GM18907 (cell line): ENCODE measurements around the gene PPP2R5C.

Experiments
- ATAC-seq: cut with Tn5 transposase; IDR thresholded peaks from one replicate; pipeline ENCODE4 v1.9.1; 2021; ENCODE audit warnings: mild to moderate bottlenecking, moderate library complexity; ENCODE audit not compliant: unreplicated experiment

Gene PPP2R5C

DNA sequence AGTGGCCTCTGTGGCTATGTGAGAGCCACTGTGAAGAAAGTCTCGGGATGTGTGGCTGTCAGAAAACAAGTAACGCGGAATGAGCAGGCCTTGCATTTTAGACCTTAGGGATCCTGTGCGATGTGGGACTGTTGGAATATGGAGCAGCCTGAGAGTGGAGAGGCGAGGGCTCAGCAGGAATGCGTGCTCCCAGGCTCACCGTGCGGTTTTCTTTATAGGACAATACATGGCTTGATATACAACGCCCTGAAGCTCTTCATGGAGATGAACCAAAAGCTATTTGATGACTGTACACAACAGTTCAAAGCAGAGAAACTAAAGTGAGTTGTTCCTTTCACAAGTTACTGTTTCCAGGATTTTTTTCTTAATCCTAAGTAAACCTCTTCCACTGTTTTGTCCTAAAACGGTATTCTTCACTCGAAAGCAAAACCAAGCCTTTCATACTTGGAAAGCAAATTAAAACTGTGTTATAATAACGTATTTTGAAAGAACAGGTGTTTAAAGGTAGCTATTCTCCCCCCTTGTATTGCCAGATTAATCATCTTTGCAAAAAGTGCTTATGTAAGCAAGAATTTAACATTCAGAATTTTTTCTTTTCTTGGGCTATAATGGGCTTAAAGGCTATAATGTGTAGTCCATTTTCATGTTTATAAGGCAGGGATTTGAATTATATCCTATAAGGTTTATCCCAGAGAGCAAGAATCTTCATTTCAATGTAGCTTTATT lies 148.0 kb downstream of the PPP2R5C start:
- ATAC-seq, result no peak

DNA sequence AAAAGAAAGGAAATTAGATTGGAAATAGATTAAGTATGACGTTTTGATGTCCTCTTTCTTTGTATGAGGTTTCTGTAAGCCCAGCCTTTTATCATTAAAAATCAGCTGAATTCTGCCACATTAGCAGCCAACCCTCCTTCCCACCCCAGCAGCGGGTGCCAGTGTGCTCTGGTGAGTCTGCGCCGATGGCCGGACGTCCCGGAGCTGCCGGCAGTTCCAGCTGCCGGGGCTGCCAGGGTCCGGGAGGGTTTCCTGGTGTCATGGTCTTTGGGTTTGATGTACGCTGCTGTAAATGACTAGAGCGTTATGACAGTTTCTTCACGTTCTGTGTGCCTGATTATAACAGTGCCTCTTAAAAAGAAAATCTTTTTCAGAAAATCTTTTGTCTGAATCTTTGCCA lies 151.3 kb downstream of the PPP2R5C start:
- no peak for ATAC-seq

DNA sequence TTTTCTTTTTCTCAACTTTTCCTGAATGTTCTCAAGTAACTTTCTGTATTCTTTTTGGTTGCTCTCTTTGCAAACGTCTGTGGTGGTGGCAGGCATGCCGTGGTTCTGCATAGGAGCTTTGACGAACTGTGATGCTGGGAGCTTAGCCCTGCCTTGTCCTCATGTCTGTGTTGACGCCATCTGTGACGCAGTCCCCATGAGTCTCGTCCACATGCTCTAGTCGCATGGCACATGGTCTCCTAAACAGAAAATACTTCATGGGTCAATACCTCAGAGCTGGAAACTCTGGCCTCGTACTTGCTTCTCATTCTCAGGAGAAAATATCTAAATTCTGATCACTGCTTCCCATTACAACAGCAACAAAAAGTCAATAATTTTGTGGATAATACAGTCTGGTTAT lies 152.6 kb downstream of the PPP2R5C start:
- no peak for ATAC-seq

DNA sequence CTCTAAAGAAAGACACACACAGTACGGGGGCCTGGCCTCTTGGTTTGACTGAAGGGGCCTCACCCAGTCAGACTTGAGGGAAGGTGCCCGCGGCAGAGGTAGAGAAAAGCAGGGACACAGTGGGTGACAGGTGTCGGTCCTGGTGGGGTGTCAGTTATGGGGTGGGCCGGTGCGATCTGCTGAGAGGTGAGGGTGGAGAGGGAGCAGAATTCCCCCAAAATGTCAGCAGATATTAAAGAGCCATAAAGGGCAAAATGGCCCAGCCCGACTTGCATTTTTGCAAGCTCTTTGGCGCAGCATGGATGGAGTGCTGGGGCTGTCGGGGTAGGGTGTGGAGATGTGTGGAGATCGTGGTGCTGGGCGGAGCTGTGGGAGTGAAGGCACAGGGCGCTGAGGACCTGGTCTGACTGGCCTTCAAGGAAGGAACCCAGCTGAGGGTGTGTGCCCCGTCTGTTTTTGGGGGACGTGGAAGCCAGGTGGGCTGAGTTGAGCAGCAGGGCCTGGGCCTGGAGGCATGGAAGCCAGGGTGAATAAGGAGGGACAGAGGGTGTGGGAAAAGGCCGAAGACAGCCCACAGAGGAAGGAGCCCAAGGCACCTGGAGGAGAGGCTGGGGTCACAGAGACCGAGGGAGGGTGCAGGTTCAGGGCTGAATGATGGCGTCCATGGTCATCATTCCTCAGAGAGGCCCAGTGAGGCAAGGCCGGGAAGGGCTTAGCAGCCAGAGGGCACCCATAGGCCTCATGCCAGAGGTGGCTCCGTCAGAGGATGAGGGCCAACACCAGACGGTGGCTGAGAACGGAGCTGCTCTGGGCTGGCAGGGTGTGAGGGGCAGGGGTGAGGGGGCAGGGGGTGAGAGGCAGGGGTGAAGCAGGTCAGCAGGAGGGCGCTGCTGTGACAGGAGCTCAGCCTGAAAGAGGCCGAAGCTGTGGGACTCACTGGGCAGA lies 154.6 kb downstream of the PPP2R5C start:
- no peak for ATAC-seq

DNA sequence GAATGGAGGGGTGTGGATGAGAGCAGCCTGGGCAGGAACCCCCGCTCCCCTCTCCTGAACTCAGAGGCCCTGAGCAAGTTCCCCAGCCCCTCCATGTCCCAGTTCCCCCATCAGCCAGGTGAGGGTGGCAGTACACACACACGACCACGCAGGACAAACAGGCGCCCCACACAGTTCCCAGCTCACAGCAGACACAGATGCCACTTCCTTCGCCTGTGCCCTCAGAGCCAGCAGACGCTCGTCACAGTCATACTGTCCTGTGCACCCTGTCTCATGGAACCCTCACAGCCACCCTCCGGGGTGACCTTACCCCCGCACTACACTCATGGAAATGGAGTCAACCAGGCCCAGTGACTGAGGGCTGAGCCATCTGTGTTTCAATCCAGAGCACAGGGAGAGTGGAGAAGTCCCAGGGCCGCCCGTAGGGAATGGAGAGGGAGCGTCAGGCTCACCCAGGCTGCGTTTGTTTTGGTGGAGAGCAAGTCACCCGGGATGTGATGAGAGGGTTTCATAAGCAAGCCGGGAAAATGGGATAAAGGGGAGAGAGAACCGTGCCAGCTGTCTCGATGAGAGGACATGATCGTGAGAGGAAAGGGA lies 155.4 kb downstream of the PPP2R5C start:
- ATAC-seq, result no peak

DNA sequence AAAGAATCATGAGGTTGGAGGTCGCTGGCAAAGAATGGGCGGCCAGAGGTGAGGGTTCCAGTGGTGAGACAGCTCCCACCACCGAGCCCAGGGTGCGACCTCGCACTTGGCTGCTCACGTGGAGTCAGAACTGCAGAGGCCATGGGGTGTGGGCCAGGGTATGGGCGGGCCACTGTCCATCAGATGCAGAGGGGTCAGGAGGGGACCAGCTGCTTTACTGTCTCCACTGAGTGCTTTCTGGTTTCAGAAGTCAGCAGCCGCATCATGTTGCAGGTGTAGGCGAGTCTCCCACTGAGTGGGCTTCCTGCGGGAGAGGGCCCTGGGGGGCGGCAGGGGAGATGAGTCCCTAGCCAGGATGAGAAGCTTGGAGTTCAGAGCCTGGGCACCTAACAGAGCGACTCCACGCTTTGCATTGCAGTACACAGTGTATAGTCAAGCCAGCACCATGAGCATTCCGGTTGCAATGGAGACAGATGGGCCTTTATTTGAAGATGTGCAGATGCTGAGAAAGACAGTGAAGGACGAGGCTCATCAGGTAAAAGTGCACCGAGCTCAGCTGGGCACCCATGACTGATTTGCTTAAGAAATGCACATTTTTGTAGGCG lies 156.0 kb downstream of the PPP2R5C start:
- ATAC-seq, result no peak

DNA sequence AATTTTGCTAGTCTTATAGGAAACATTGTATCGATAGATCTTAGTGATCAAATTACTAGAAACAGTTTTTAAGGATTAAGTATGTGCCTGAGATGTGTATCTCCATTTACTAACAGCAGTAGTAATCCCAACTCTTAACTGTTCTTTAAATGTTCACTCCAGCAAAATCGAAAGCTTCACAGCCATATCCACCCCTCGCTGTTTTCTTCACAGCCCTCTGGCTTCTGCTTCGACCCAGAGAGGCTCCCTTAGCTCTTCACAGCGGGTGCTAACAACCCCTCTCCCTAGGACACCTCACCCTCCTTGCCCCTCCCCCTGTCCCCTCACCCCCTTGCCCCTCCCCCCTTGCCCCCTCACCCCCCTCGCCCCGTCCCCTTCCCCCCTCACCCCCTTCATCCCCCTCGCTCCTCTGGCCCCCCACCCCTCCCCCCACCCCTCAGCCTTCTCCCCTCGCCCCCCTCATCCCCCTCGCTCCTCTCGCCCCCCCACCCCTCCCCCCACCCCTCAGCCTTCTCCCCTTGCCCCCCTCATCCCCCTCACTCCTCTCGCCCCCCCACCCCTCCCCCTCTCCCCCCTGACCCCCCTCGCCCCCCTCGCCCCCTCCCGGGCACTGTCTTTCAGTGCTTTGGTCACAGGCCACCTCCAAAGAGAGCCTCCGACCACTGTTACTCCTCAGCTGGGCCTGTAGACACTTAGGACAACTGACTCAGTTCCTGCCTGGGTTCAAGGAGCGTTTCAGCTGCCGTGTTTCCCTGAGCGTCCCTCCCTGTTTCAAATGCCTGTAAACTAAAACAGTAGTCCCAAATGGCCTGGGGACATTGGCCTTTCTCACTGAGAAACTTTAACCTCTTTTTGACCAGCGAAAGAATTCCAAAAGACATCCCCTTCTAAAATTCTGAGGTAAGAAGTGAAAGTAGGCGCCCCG lies 156.8 kb downstream of the PPP2R5C start:
- ATAC-seq, result no peak

DNA sequence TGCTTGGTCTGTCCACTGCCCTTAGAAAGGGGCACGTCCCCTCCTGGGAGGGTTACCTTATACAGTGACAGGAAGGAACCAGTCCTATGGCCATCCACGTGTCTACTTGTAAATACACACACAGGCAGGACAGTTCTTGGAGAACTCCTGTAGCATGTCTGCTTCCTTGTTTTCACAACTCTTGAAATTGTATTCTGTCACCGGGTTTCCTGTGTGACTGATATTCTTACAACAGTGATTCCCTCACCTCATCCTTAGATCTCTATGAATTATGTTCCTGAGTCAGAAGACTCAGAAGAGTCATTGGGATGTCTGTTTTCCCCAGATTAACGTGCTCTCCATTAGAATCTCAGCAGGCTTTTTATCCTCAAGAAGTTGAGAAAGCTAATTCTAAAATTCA lies 158.8 kb downstream of the PPP2R5C start:
- ATAC-seq, result no peak

DNA sequence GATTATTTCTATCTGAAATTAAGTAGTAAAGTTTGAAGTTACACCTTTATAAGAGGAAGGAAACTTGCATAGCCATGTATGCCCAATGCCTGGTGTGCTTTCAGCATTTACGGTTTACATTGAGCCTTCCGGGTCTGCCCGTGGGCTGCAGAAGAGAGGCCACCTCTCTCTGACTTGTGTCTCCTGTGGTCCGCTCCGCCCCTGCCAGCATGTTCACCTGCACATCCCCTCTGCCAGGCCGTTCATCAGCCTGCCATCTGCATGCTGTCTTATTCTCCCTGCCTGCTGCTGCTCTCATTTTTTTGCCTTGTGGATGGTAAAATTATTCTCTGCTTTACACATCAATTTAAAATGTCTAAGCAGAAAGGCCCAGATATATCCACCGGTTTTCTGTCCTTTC lies 161.4 kb downstream of the PPP2R5C start:
- no peak for ATAC-seq

DNA sequence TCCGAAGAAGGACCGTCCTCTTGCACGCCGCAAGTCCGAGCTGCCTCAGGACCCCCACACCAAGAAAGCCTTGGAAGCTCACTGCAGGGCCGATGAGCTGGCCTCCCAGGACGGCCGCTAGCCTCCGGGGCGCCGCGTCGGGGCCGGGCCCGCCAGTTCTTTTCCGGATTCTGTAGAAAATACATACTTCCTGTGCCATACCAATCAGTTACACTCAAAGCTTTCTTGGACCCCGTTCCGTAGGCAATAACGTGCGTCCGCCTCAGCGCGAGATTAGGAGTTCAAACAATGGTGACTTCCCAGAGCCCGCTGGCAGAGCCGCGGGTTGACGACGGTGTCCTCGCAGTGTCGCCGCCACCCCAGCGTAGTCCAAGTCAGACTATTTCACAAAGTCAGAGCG lies 163.6 kb downstream of the PPP2R5C start:
- ATAC-seq, result no peak

DNA sequence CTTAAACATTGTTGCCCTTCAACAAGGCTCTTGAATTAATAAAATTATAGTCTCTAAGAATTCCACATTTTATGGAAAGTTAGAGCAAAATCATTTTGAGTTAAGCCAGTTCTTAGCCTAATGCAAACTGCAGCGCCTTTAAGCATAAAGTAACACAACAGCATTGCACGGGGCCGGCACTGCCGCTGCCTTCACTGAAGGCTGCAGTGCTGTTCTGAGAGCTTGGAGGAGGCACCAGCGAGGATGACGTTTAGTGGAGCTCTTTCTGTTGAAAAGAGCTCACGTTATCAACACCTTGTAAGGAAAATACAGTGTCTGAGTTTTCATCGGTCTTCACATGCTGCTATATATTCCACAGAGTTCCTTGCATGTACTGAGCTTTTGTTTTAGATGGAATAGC lies 164.6 kb downstream of the PPP2R5C start:
- ATAC-seq, result no peak

DNA sequence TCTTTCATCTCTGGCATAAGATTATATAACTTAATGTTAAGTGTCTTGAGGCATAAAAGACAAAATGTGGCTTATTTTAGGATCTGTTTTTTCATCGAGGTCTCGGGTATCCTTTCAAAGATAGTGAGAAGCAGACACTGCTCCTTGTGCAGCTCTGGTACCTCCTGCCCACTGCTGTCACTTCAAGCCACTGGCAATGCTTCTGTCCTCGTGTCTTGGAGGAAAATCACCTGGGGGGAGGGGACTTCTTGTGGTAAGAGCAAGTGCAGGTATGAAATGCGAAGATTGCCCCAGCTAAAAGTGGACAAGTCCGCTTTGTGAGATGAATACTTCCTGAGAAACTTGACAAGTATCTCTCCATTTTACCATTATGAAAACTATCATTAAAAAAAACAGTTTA lies 165.1 kb downstream of the PPP2R5C start:
- no peak for ATAC-seq

DNA sequence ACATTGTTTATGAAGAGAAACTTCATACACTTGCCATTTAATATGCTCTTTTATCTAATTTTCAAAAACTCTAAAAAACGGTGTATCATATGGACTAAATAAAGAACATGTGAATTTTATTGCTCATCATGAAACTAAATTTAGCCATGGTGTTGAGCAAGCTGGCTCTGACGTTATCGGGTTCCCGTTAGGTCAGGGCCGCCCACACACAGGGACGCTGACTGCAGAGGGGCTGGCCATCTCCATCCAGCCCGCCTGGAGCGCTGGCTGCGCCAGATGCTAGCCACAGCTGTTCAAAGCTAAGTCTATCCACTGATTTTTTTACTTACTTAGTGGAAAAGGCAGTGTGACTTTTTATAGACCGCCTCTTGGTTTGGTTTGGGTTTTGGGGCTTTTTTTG lies 166.3 kb downstream of the PPP2R5C start:
- no peak for ATAC-seq

DNA sequence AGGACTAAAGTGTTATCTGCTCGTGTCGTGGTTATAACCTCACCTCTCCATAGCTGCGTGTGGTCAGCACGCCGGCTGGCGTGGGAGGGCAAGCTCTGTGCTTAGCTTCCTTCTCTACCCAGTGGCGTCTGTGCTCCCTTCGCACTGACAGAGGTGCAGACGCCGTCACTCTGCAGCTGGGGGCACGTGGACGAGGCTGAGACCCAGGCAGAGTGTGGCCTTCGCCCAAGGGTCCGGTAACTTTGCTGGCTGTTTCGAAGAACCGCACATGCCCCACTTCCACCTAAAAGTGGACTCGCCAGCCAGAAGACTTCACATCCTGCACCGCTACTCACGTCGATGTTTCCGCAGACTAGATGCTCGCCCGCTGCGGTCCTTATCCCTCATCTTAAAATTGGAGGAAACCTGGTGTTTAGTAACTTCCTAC lies 166.9 kb downstream of the PPP2R5C start:
- ATAC-seq, result no peak

DNA sequence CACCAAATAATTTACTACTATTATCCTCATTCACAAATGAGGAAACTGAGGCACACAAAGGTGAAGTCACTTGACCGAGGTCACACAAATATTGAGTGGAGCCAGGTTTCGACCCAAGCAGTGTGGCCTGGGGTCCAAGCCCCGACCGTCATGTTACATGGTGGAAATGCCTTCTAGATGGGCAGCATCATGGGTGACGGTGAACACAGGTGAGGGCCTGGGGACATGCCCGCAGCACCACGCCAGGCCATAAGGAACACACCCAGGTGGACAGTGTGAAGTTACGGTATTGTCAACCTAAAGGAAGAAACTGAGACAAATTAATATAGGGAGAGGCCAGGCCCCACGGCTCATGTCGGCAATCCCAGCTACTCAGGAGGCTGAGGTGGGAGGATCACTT lies 167.6 kb downstream of the PPP2R5C start:
- no peak for ATAC-seq

DNA sequence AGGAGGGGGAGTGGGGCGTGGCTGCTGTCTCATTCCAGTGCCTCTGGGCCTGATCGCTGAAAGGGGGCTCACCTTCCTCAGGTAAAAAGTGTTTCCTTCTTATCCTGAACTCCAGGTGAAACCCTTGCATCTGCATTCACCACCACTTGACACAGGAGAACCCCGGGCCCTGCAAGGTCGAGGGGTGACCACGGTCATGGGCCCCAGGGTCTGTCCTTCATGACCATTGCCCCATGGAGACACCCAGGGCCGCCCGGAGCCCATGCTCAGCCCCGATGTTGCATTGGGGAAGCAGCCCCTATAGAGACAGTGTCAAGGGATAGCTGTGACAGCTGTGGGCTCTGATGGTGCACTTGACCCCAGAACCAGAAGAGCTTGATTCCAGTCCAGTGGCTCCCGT lies 168.4 kb downstream of the PPP2R5C start:
- no peak for ATAC-seq

DNA sequence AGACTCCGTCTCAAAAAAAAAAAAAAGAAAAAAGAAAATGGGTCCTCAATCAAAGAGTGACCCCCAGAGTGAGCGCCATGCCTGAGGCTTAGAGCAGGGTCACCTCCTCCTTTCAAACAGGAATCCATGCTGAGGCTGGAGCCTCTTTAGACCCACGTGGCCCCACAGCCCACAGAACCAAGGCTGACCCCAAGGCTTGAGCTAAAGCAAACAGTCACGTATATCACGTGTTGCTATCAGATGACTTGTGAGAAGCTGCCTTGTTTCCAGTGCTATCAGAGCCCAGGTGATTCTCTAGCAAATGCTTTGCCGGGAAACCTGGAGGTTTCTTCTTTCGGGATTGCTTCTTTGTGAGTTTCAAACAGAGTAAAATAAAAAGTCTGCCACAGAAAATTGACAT lies 171.2 kb downstream of the PPP2R5C start:
- no peak for ATAC-seq

DNA sequence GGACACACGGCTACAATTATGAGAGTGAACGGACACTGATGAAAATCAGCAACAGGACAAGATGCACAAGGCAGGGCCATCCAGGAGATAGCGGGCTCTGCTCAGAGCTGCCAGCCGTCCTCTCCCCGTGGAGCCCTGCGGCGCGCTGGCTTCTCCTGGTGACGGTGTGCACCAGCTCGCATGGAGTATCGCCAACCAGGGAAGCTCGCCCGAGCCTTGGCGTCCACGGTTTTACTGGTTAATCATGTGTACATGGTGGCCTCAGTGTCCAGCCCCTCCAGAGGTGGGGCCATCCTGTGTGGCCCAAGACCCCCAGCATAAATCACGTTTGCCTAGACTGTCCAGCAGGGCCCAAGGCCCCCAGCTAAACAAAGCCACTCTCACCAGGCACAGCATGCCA lies 171.7 kb downstream of the PPP2R5C start:
- ATAC-seq, result no peak

DNA sequence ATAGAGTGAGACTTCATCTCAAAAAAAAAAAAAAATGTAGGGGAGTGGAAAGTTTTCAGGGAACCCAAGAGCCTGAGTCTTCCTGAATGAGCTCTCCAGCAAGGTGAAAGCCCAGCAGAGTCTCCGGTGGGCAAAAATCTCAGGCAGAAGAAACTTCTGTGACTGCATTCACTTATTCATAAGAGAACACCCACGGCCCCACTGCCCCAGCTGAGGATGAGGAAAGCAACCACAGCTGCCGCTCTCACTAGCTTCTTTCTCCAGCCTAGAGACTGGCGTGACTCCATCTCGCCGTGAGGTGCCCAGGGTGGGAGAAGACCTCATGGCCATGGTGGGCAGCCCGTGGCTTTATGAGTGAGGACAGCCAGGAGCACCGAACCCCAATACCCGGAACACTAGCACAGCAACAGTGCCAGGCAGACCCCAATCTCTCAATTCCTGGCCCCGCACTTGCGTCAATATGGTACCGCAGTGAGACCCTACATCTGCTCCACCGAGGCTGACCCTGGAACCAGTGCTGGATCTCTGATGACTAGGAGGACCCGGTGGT lies 173.2 kb downstream of the PPP2R5C start:
- no peak for ATAC-seq
